IPS-18c (cell line): ENCODE results near the gene TRPM2.
"Not testable (repeated sequence)": the region's sequence is repeated elsewhere in the genome, so short reads cannot be mapped to it uniquely, and the experiment has no call there.

Experiments used
- H3K4me3 ChIP-seq: 2 replicates; pipeline ENCODE4 v1.7.0; 2013; ENCODE audit warnings: low read depth, mild to moderate bottlenecking, low read length, moderate library complexity; ENCODE audit not compliant: insufficient read depth
- H3K9me3 ChIP-seq: one replicate; pipeline ENCODE4 v1.6.1; 2013; ENCODE audit warnings: mild to moderate bottlenecking, low read length, moderate library complexity; ENCODE audit not compliant: control insufficient read depth, insufficient read depth

The TRPM2 gene

DNA sequence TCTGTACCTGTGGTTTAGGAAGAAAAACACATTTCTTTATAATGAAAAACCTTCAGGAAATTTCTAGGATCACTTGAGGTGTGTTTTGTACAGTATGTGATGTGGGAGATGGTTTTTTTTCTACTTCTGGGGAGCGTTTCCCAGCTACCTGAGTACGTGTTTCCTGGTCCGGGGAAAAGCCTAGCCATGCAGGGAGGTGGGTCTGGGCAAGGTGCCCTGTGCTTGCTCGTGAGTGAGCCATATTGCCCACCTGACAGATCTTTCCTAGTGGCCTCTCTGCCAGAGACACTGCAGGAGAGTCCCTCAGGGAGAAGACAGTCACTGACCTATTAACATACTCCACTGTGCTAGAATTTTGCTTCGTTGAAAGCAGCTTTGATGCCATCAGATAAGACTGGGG, 41.3 kb downstream of the TRPM2 start:
- H3K9me3 ChIP-seq = peaks cover 5% of the 10 kb centered on the region
- no peak overlapping the region for H3K4me3 ChIP-seq

DNA sequence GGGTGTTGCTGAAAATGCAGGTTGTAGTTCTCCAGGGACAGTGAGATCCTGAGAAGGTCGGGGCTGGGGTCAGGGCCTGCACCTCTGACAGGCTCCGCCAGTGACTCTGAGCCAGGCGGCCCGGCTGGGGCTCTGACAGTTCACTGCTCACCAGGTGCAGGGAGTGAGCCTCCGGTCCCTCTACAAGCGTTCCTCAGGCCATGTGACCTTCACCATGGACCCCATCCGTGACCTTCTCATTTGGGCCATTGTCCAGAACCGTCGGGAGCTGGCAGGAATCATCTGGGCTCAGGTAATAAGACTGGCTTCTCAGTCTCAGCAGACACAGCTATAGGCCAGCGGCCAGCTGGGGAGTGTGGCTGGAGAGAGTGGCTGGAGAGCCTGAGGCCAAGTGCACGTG, 41.8 kb downstream of the TRPM2 start:
- H3K9me3 ChIP-seq = peaks cover 5% of the 10 kb centered on the region
- no peak overlapping the region for H3K4me3 ChIP-seq

DNA sequence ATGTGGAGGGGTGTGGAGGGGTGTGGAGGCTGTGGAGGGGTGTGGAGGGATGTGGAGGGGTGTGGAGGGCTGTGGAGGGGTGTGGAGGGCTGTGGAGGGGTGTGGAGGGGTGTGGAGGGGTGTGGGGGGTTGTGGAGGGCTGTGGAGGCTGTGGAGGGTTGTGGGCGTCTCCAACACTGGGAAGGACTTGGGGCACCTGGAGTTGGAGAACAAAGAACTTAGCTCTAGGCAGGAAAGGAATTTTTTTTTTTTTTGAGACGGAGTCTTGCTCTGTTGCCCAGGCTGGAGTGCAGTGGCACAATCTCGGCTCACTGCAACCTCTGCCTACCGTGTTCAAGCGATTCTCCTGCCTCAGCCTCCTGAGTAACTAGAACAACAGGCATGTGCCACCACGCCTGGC, 43.4 kb downstream of the TRPM2 start:
- not testable (repeated sequence) for H3K9me3 ChIP-seq, H3K4me3 ChIP-seq

DNA sequence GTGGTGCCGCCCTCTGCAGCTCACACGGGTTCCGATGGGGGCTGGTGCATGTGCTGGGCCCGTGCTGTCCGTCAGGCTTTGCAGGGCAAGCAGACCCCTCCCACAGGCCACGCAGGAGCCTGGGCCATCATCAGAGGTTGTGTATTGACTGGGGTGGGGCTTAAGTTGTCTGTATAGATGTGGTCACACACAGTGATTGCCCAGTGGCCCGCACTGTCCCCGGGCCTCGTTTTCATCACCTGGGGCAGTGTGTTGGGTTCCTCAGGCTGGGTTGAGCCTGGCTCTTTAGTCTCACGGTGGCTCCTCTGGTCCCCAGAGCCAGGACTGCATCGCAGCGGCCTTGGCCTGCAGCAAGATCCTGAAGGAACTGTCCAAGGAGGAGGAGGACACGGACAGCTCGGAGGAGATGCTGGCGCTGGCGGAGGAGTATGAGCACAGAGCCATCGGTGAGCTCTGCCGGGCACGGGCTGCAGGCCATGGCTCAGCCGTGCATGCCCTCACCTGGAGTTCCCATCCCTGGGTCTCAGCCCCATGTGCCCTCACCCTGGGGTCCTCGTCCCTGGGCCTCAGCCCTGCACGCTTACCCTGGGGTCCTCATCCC, 44.1 kb downstream of the TRPM2 start:
- peaks cover 5% of the 10 kb centered on the region for H3K9me3 ChIP-seq
- H3K4me3 ChIP-seq = no peak overlapping the region

DNA sequence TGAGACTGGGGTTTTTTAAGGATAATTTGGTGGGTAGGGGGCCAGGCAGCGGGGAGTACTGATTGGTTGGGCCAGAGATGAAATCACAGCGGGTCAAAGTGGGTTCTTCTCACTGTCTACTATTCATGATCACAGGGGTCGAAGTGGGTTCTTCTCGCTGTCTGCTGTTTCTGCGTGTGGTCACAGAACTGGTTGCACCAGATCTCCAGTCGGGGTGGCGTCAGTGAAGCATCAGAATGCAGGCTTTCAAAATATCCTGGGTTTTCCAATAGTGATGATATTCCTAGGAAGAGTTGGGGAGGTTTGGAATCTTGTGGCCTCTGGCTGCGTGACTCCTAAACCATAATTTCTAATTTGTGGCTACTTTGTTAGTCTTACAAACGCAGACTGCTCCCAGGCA, 45.1 kb downstream of the TRPM2 start:
- Histone ChIP-seq H3K9me3 (peaks cover 5% of the 10 kb centered on the region), H3K4me3 (no peak overlapping the region)

DNA sequence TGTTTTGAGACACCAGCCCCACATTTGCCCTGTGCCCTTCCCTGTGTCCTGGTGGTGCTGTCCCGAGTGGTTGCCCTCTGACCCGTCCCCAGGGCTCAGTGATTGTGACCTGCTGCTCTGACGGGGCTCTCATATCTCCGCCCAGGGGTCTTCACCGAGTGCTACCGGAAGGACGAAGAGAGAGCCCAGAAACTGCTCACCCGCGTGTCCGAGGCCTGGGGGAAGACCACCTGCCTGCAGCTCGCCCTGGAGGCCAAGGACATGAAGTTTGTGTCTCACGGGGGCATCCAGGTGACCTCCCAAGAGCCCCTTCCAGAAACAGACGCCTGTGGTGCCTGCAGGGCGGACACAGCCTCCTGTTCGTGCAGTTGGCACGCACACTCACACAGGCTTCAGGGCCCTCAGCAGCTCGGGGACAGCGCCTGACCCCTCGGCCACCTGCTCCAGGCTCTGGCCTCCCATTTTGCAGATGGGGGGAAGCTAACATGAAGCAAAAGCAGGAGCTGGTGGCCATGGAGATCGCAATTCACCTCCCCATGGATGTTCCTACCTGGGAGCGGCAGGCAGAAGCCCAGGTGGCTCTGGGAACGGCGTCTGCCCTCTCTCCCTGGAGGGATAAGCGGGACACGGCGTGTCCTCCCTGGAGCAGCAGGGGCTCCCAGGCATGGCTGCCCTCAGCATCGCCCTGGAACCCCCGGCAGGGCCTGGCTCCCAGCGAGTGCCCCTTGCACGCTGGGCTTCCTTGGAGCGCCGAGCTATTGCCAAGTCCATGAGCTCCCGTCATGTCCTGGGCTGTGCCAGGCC, 45.9 kb downstream of the TRPM2 start:
- H3K4me3 ChIP-seq = no peak overlapping the region
- H3K9me3 ChIP-seq = peaks cover 5% of the 10 kb centered on the region

GRCh38 chr21:44399955-44400790, 46.8 kb downstream of the TRPM2 start:
- H3K9me3 ChIP-seq = peaks cover 5% of the 10 kb centered on the region
- no peak overlapping the region for H3K4me3 ChIP-seq

- Histone ChIP-seq H3K9me3 (peaks cover 5% of the 10 kb centered on the region), H3K4me3 (no peak overlapping the region)
Observed at GRCh38 chr21:44400791-44401385, 47.5 kb downstream of the TRPM2 start.

DNA sequence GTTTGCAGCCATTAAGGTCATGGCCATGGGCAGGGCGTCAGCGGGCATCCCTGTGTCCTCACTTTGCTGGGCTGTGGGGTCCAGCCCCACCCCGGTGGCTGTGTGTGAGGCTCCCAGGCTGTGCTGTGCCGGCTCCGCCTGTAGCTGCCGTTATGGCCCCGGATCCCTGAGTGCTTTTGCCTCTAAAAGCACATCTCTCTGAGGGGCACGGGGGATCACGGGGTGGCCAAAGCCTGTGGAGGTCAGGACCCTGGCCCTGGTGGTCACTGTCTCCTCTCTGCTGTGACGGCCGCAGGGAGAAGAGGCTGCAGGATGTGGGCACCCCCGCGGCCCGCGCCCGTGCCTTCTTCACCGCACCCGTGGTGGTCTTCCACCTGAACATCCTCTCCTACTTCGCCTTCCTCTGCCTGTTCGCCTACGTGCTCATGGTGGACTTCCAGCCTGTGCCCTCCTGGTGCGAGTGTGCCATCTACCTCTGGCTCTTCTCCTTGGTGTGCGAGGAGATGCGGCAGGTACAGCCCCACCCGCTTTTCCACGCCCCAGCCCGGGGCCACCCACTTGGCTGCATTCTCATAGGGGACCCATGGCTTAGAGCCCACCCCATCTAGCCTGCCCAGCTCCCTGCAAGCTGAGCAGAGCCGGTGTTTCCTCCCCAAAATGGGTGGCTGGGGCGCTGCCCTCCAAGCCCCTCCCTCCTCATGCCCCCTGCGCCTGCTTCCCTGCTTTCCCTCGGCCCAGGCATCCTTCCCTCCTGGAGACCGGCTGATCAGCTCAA, 48.2 kb downstream of the TRPM2 start:
- peaks cover 5% of the 10 kb centered on the region for H3K9me3 ChIP-seq
- no peak overlapping the region for H3K4me3 ChIP-seq

GRCh38 chr21:44402323-44403105, 49.1 kb downstream of the TRPM2 start:
- Histone ChIP-seq H3K9me3 (peaks cover 5% of the 10 kb centered on the region), H3K4me3 (no peak overlapping the region)

DNA sequence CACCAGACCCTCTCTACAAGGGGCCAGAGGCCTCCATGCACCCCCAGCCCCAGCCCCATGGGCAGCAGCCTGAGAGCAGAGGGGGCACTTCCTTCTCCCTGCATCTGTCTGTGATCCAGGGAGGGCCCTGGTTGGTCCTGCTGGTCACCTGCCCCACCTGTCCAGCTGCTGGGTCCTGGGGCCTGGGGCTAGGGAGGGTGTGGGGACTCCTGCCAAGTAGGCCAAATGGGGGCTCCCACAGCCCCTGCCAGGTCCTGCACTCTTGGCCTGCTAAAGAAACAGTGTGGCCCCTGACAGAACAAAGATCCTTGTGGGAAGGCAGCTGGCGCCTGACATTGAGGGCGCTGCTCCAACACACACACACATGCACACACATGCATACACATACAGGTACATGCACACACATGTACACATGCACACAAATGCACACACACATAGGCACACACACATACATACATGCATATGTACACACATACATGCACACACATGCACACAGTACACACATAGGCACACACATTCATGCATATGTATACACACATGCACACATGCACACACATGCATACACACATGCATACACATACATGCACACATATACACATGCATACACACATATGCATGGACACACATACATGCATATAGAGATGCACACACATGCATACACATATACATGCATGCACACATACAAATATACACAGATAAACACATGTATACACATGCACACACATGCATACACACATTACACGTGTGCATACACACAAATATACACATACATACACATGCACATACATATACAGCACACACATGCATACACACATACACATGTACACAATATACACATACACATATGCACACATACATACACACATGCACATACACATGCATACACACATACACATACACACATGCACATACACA, 49.9 kb downstream of the TRPM2 start:
- Histone ChIP-seq H3K9me3 (peaks cover 5% of the 10 kb centered on the region), H3K4me3 (no peak overlapping the region)

DNA sequence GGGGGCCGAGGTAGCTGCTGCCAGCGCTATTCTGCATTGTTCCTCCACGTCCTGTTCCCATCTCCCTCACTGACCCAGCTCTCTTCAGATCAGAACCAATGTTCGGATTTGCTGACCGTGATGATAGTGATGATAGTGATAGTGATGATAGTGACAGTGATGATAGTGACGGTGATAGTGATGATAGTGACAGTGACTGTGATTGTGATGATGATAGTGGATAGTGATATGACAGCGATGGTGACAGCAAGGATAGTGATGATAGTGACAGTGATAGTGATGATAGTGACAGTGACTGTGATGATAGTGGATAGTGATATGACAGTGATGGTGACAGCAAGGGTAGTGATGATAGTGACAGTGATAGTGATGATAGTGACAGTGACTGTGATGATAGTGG, 51.1 kb downstream of the TRPM2 start:
- H3K9me3 ChIP-seq, H3K4me3 ChIP-seq: not testable (repeated sequence)

GRCh38 chr21:44405091-44405947, 51.9 kb downstream of the TRPM2 start:
- H3K9me3 ChIP-seq = peaks cover 5% of the 10 kb centered on the region
- H3K4me3 ChIP-seq = no peak overlapping the region

- H3K9me3 ChIP-seq = peaks cover 2% of the 10 kb centered on the region
- no peak overlapping the region for H3K4me3 ChIP-seq
Observed at GRCh38 chr21:44405948-44406872, 52.8 kb downstream of the TRPM2 start.
